Endodermal cell (in vitro differentiated cells): Measurements from ENCODE around the gene HLX. TPM values are rescaled to one million over a fixed set of nuclear protein-coding genes. Genes with fewer than 3 reads are reported as not detected.

Experiments used
- DNase-seq: peaks from one replicate; pipeline ENCODE4 v3.0.0-alpha.2; 2017
- H3K27ac ChIP-seq: 2 replicates; pipeline ENCODE4 v1.5.1; 2013; ENCODE audit warnings: mild to moderate bottlenecking, low read depth, low read length, moderate library complexity
- H3K27me3 ChIP-seq: 2 replicates; pipeline ENCODE4 v1.6.1; 2013; ENCODE audit warnings: mild to moderate bottlenecking, low read length, moderate library complexity; ENCODE audit not compliant: insufficient read depth, control insufficient read depth, poor library complexity, severe bottlenecking
- H3K36me3 ChIP-seq: 2 replicates; pipeline ENCODE4 v1.7.0; 2013; ENCODE audit warnings: mild to moderate bottlenecking, low read length, moderate library complexity; ENCODE audit not compliant: control insufficient read depth, insufficient read depth
- H3K4me1 ChIP-seq: one replicate; pipeline ENCODE4 v1.7.0; 2013; ENCODE audit warnings: low read length; ENCODE audit not compliant: control insufficient read depth, insufficient read depth
- H3K4me3 ChIP-seq: 2 replicates; pipeline ENCODE4 v1.5.1; 2013; ENCODE audit warnings: mild to moderate bottlenecking, low read length, moderate library complexity
- H3K9ac ChIP-seq: 2 replicates; pipeline ENCODE4 v1.6.1; 2013; ENCODE audit warnings: mild to moderate bottlenecking, low read length, moderate library complexity; ENCODE audit not compliant: poor library complexity, severe bottlenecking; ENCODE audit errors: extremely low read depth
- H3K9me3 ChIP-seq: 2 replicates; pipeline ENCODE4 v1.6.1; 2013; ENCODE audit warnings: mild to moderate bottlenecking, low read length, moderate library complexity; ENCODE audit not compliant: control insufficient read depth
- H3K27ac Mint-ChIP-seq: 2 replicates; pipeline ENCODE4 v1.8.0; 2020; ENCODE audit warnings: mixed read lengths
- H3K27me3 Mint-ChIP-seq: 2 replicates; pipeline ENCODE4 v1.8.0; 2021; ENCODE audit warnings: mild to moderate bottlenecking, mixed read lengths; ENCODE audit not compliant: insufficient read depth
- H3K36me3 Mint-ChIP-seq: 2 replicates; pipeline ENCODE4 v1.8.0; 2020; ENCODE audit warnings: low read depth, mixed read lengths
- H3K4me1 Mint-ChIP-seq: 2 replicates; pipeline ENCODE4 v1.8.0; 2020; ENCODE audit warnings: mixed read lengths
- H3K4me3 Mint-ChIP-seq: 2 replicates; pipeline ENCODE4 v1.8.0; 2020; ENCODE audit warnings: mild to moderate bottlenecking, moderate library complexity, mixed read lengths
- H3K9me3 Mint-ChIP-seq: 2 replicates; pipeline ENCODE4 v1.8.0; 2020; ENCODE audit warnings: mild to moderate bottlenecking, mixed read lengths
- WGBS, 2 experiments: methylation state at CpG; one replicate each; pipeline versions ENCODE4 v1.1.5 to v1.1.7; 2013; ENCODE audit warnings: missing lambda C conversion rate in 2 of 2, mixed read lengths in 1 of 2; ENCODE audit not compliant: insufficient coverage in 1 of 2, insufficient read length in 1 of 2; 5-methylcytosine and 5-hydroxymethylcytosine counted together
- total RNA-seq, 2 donors: library from RNA; stranded (reverse); fragmentation: NEBNext Ultra II Directional in 1 of 2; extraction: Animal tissue kit (Norgen Biotek cat#: 25700) in 1 of 2; gene quantifications; 2 replicates in 1 of 2; 3 replicates in 1 of 2; pipeline ENCODE4 v1.2.1, GENCODE V29; 2021
- TF ChIP-seq, protein P1 (sequence below): fragments of 200-600 bp; sonication (generic); conservative IDR thresholded peaks from 2 replicates; pipeline ENCODE4 v1.5.0; 2021; ENCODE audit warnings: antibody characterized with exemption, mild to moderate bottlenecking

The HLX gene
- total RNA-seq, 2 donors from 2014 or later = 2.9 to 5.0 TPM

DNA sequence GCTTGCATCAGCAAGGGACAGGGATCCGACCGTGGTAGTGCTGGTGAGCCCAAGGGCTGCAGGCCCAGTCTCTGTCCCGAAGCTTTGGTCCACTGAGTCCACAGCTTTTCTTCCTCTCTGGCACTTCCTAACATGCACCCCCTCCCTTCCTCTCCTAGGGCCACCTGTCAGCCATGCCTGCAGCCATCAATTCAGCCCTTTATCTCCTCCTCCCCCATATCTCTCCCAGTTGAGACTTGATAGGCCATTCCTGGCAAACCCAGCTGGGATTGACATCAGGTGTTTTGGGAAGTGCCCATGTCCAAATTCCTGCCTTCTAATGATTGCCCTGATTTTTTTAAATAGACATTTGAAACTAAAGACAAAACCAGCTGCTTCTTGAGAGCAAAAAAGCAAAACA is 25.6 kb downstream of the HLX start:
- DNase-seq = no peak
- Histone ChIP-seq H3K4me3 (no peak overlapping the region), H3K27me3 (peaks cover 41% of the 10 kb centered on the region), H3K4me1 (no peaks in the 10 kb centered on the region), H3K9ac (no peak overlapping the region), H3K36me3 (no peaks in the 10 kb centered on the region), H3K27ac (no peak overlapping the region), H3K9me3 (no peaks in the 10 kb centered on the region)
- TF ChIP-seq, protein P1, sequence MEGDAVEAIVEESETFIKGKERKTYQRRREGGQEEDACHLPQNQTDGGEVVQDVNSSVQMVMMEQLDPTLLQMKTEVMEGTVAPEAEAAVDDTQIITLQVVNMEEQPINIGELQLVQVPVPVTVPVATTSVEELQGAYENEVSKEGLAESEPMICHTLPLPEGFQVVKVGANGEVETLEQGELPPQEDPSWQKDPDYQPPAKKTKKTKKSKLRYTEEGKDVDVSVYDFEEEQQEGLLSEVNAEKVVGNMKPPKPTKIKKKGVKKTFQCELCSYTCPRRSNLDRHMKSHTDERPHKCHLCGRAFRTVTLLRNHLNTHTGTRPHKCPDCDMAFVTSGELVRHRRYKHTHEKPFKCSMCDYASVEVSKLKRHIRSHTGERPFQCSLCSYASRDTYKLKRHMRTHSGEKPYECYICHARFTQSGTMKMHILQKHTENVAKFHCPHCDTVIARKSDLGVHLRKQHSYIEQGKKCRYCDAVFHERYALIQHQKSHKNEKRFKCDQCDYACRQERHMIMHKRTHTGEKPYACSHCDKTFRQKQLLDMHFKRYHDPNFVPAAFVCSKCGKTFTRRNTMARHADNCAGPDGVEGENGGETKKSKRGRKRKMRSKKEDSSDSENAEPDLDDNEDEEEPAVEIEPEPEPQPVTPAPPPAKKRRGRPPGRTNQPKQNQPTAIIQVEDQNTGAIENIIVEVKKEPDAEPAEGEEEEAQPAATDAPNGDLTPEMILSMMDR = no peak
- no peaks in the 10 kb centered on the region for H3K36me3 Mint-ChIP-seq
- H3K4me3 Mint-ChIP-seq = no peak overlapping the region
- peaks cover 72% of the 10 kb centered on the region for H3K27me3 Mint-ChIP-seq
- H3K27ac Mint-ChIP-seq = no peak overlapping the region
- H3K4me1 Mint-ChIP-seq = peaks cover 3% of the 10 kb centered on the region
- WGBS, 2 experiments = 91 to 97% methylated on average over 3 of the region's 3 CpGs
- H3K9me3 Mint-ChIP-seq = no peaks in the 10 kb centered on the region

DNA sequence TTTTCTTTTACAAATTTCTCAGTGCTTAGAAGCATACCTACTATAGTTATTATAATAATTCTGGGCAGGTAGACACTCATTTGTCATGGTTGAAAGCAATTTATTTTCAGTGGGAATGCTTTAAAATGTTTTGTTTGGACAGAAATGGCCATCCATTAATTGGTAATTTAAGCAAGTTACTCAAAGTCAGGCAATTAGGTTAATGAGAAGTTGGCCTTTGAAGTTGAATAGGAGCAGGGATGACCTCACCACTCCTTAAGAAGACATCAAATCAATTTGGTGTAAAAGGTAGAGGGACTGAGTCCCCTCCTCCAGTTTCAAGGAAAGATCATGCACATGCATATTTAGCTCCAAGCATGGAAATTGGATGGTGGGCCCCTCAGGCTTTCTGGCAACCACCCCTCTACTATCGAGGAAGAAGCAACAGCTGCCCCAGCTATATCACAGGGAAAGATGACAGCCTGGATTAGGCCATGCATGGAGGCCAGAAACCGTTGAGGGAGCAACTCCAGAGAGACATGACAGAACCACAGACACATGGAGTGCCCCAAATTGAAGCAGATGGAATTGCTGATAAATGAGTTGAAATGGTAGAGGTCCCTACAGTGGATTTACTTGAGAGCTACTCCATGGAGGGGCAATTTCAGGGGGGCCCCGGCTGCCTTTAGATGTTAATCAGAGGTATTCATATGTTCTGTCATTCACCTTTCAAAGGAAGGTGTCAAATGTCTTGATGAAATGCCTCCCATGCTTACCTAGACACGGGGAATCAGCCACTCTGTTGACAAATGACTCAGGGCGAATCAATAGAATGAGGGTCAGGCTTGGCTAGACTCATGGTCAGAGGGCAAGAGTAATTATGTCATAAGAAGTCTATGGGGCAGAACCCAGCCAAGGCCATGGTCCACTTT is 26.7 kb downstream of the HLX start:
- no peak overlapping the region for H3K27ac Mint-ChIP-seq
- no peak overlapping the region for H3K27ac ChIP-seq
- H3K9ac ChIP-seq = no peak overlapping the region
- peaks cover 67% of the 10 kb centered on the region for H3K27me3 Mint-ChIP-seq
- 61 to 74% methylated on average over 5 of the region's 5 CpGs for WGBS, 2 experiments
- no peaks in the 10 kb centered on the region for H3K4me1 ChIP-seq
- TF ChIP-seq, protein P1 = no peak
- no peaks in the 10 kb centered on the region for H3K9me3 Mint-ChIP-seq
- DNase-seq = no peak
- H3K27me3 ChIP-seq = peaks cover 31% of the 10 kb centered on the region
- no peaks in the 10 kb centered on the region for H3K9me3 ChIP-seq
- H3K36me3 Mint-ChIP-seq = no peaks in the 10 kb centered on the region
- H3K4me3 Mint-ChIP-seq = no peak overlapping the region
- no peak overlapping the region for H3K4me3 ChIP-seq
- peaks cover 3% of the 10 kb centered on the region for H3K4me1 Mint-ChIP-seq
- no peaks in the 10 kb centered on the region for H3K36me3 ChIP-seq

DNA sequence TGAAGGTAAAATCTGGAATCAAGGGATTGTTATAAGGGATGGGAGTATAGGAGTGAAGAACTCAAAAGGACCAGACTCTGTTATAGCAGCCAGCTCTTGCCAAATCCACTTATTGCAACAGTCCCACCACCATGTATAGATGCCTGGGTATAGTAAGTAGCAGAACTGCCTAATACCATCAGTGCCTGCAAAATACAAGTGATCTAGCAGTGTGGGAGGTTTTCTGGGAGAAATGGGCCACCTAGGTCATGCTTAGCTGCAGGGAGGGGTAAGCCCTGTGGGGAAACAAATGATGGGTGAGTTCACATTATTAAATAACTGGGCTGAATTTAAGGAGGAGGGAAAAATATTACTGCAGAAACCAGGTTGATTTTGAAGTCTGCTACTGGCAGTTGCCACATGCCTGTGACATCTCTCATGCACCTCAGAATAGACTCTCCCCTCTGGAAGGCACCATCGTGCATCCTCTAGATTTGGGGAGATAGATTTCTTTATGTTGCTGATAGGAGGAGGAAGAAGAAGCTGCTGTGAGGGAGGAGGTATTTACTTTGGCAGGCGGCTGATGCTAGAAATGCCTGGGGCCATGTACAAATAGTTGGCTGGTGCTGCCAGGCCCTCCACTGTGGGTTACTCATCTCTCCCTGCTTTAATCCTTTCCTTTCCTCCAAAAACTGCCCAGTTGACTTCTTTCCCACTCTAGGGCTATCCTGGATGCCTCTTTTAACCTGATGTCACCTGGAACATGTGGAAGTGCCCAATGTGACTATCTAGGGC is 27.5 kb downstream of the HLX start:
- WGBS, 2 experiments = 85 to 100% methylated on average over 1 to 2 of the region's 2 CpGs
- DNase-seq = no peak
- Mint-ChIP-seq H3K27me3 (peaks cover 63% of the 10 kb centered on the region), H3K4me3 (no peak overlapping the region), H3K9me3 (no peaks in the 10 kb centered on the region), H3K36me3 (no peaks in the 10 kb centered on the region), H3K4me1 (peaks cover 3% of the 10 kb centered on the region), H3K27ac (no peak overlapping the region)
- TF ChIP-seq, protein P1 = no peak
- no peaks in the 10 kb centered on the region for H3K9me3 ChIP-seq
- H3K4me1 ChIP-seq = no peaks in the 10 kb centered on the region
- H3K36me3 ChIP-seq = no peaks in the 10 kb centered on the region
- H3K9ac ChIP-seq = no peak overlapping the region
- no peak overlapping the region for H3K4me3 ChIP-seq
- no peak overlapping the region for H3K27ac ChIP-seq
- peaks cover 27% of the 10 kb centered on the region for H3K27me3 ChIP-seq
